T47D (cell line): Measurements from ENCODE around the gene KRTAP10-7.
"Not testable (repeated sequence)": the region's sequence is repeated elsewhere in the genome, so short reads cannot be mapped to it uniquely, and the experiment has no call there.

Experiments
- DNase-seq, 2 experiments: peaks; one replicate each; pipeline versions ENCODE4 v3.0.0 to v3.0.0-alpha.2; 2011 to 2012; ENCODE audit warnings: low read depth in 1 of 2, low spot score in 1 of 2
- JUND ChIP-seq: IDR thresholded peaks from 2 replicates; pipeline ENCODE4 v1.6.1; 2012; ENCODE audit warnings: low read depth
- in situ Hi-C: cut with HindIII; loops from 2 replicates; pipeline ENCODE4 v1.10.0; 2016; ENCODE audit warnings: low sequenced_read_pairs, low pct_unique_long_range_greater_than_20kb

The KRTAP10-7 gene

GRCh38 chr21:44574457-44575306 lies 25.7 kb upstream of the KRTAP10-7 start:
- DNase-seq = peak in 1 of 2 experiments; percentile 54
- in situ Hi-C loops = no loop called here
- TF ChIP-seq JUND = no peak

GRCh38 chr21:44575307-44576024 lies 24.9 kb upstream of the KRTAP10-7 start:
- no peak for DNase-seq
- in situ Hi-C loops = no loop called here
- TF ChIP-seq JUND = no peak

- in situ Hi-C loops = no loop called here
- no peak for DNase-seq
- no peak for TF ChIP-seq JUND
These were observed 24.4 kb upstream of the KRTAP10-7 start for GRCh38 chr21:44576025-44576420.

- DNase-seq = no peak
- no peak for TF ChIP-seq JUND
- in situ Hi-C loops = no loop called here
These were observed 21.9 kb upstream of the KRTAP10-7 start for GRCh38 chr21:44578371-44579055.

GRCh38 chr21:44579056-44579832 lies 21.2 kb upstream of the KRTAP10-7 start:
- no peak for DNase-seq
- TF ChIP-seq JUND = no peak
- in situ Hi-C loops = no loop called here

GRCh38 chr21:44579833-44580144 lies 20.6 kb upstream of the KRTAP10-7 start:
- in situ Hi-C loops = no loop called here
- TF ChIP-seq JUND = no peak
- DNase-seq = no peak

GRCh38 chr21:44580231-44580821 lies 20.1 kb upstream of the KRTAP10-7 start, which contains the start of gene KRTAP10-5:
KRTAP10-5 (minus strand) TSS chr21:44580604; CDS start chr21:44580578, 26 bp downstream.
- in situ Hi-C loops = not testable (repeated sequence)
- DNase-seq = peak in 1 of 2 experiments; percentile 36

- DNase-seq = no peak
- TF ChIP-seq JUND = no peak
- in situ Hi-C loops = no loop called here
These were observed 19.2 kb upstream of the KRTAP10-7 start for GRCh38 chr21:44581158-44581557.

- in situ Hi-C loops = no loop called here
- no peak for DNase-seq
- no peak for TF ChIP-seq JUND
These were observed 18.3 kb upstream of the KRTAP10-7 start for GRCh38 chr21:44582055-44582454.

GRCh38 chr21:44583089-44583799 lies 17.2 kb upstream of the KRTAP10-7 start:
- in situ Hi-C loops = no loop called here

GRCh38 chr21:44583800-44584147 lies 16.6 kb upstream of the KRTAP10-7 start:
- no peak for DNase-seq
- in situ Hi-C loops = no loop called here
- TF ChIP-seq JUND = no peak

More at GRCh38 chr21:44583089-44583799, 17.2 kb upstream of the KRTAP10-7 start:
- TF ChIP-seq JUND = no peak
- DNase-seq = peak in 1 of 2 experiments; percentile 61
